ENCODE measurements around the gene CDC42SE2.

Gene CDC42SE2

GRCh38 chr5:131296213-131296672 is 32.4 kb downstream of the CDC42SE2 start:
- no peak for DNase-seq (ENCODE audit: extremely low spot score)
- POLR2A ChIA-PET = no interaction called here
- TF ChIP-seq, protein P1, sequence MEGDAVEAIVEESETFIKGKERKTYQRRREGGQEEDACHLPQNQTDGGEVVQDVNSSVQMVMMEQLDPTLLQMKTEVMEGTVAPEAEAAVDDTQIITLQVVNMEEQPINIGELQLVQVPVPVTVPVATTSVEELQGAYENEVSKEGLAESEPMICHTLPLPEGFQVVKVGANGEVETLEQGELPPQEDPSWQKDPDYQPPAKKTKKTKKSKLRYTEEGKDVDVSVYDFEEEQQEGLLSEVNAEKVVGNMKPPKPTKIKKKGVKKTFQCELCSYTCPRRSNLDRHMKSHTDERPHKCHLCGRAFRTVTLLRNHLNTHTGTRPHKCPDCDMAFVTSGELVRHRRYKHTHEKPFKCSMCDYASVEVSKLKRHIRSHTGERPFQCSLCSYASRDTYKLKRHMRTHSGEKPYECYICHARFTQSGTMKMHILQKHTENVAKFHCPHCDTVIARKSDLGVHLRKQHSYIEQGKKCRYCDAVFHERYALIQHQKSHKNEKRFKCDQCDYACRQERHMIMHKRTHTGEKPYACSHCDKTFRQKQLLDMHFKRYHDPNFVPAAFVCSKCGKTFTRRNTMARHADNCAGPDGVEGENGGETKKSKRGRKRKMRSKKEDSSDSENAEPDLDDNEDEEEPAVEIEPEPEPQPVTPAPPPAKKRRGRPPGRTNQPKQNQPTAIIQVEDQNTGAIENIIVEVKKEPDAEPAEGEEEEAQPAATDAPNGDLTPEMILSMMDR (IDR thresholded peaks at IDR 0.05; ENCODE audit: control extremely low read depth, extremely low read depth, low read depth, missing control alignments) = no peak
- CTCF ChIA-PET = no interaction called here

DNA sequence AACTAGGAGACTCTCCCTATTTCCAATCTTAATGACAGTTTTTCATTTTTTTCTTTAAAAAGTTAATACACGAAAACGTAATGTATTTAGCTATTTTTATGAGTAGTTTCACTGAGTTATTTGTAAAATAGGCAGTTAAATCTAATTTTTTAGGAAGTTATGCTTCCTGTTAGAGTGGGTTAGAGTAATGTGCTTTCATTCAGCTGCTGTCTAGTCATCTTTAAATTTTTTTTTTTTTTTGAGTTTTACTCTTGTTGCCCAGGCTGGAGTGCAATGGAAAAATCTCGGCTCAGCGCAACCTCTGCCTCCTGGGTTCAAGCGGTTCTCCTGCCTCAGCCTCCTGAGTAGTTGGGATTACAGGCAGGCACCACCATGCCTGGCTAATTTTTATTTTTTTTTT is 34.0 kb downstream of the CDC42SE2 start:
- TF ChIP-seq, protein P1 (IDR thresholded peaks at IDR 0.05; ENCODE audit: control extremely low read depth, extremely low read depth, low read depth, missing control alignments) = no peak
- no peak for DNase-seq (ENCODE audit: extremely low spot score)
- CTCF ChIA-PET = no interaction called here
- POLR2A ChIA-PET = no interaction called here

DNA sequence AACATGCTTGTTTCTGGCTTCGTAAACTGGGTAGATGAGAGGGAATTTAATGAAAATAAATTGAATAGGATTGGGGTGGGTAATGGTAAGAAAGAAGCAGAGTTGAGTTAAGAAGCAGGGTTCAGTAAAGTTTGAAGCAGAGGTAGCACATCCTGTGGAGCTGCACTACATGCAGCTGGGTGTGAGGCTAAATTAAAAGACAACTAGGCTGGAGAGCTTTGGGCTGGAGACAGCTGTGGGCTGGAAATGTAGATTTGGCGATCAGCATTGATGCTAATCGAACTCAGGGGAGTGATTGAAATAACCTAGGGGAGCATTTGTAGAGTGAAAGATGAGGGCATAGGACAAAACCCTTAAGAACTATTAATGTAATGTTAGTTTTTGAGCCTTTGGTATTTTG is 35.6 kb downstream of the CDC42SE2 start:
- ChIA-PET POLR2A (no interaction called here), CTCF (interaction anchor here (1.0 kb wide), 1 partner anchor 13 kb away, joined by 3 read pairs; no protein-coding TSS in a partner anchor)
- no peak for DNase-seq (ENCODE audit: extremely low spot score)
- TF ChIP-seq, protein P1 (IDR thresholded peaks at IDR 0.05; ENCODE audit: control extremely low read depth, extremely low read depth, low read depth, missing control alignments) = no peak

GRCh38 chr5:131302506-131302905 is 38.7 kb downstream of the CDC42SE2 start:
- DNase-seq (ENCODE audit: extremely low spot score) = no peak
- ChIA-PET POLR2A (no interaction called here), CTCF (no interaction called here)
- TF ChIP-seq, protein P1 (IDR thresholded peaks at IDR 0.05; ENCODE audit: control extremely low read depth, extremely low read depth, low read depth, missing control alignments) = no peak

DNA sequence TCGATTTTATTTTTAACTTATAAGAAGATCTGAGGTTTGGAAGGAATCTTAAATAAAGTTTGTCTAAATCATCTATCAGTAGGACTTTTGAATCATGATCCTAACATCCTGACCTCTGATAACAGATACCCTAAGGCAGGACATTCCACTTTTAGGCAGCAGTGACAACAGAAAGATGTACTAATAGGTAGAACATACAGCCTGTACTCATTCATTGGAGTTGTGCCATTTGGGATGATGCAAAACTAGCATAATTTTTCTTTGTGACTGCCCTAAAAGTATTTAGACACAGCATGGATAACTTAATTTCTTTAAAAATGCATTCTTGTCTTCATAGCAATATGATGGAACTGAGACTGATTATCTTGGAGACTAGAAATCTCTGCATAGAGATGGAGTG is 39.7 kb downstream of the CDC42SE2 start:
- CTCF ChIA-PET = interaction anchor here (1.1 kb wide), 1 partner anchor 11 kb away, joined by 4 read pairs; no protein-coding TSS in a partner anchor
- POLR2A ChIA-PET = no interaction called here
- no peak for DNase-seq (ENCODE audit: extremely low spot score)
- TF ChIP-seq, protein P1 (IDR thresholded peaks at IDR 0.05; ENCODE audit: control extremely low read depth, extremely low read depth, low read depth, missing control alignments) = no peak

DNA sequence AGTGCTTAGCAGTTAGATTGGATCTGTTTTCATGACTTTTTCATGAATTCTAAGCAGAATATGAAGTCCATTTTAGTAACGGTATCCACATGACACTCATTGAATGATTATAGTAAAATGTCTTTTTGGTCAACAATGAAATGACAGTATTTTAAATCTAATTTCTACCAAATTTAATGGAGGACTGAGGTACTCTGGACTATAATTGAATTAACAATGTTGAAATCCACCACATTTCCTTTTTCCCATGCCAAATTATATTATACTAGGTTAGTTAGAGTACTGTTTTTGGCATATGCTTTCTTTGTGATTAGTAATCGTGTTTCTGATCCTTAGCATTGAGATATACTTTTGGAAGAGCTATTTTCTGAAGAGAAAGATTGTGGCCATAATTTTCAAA is 40.6 kb downstream of the CDC42SE2 start:
- ChIA-PET POLR2A (no interaction called here), CTCF (interaction anchor here (1.0 to 1.3 kb wide), 3 partner anchors 10 to 25 kb away, joined by 4 read pairs; no protein-coding TSS in a partner anchor)
- TF ChIP-seq, protein P1 (IDR thresholded peaks at IDR 0.05; ENCODE audit: control extremely low read depth, extremely low read depth, low read depth, missing control alignments) = no peak
- DNase-seq (ENCODE audit: extremely low spot score) = no peak
